ENCODE measurements around the gene TXLNB.

- TF ChIP-seq EZH2 (IDR thresholded peaks at IDR 0.05; ENCODE audit: borderline replicate concordance, low read length), result no peak
- TF ChIP-seq, protein P1, sequence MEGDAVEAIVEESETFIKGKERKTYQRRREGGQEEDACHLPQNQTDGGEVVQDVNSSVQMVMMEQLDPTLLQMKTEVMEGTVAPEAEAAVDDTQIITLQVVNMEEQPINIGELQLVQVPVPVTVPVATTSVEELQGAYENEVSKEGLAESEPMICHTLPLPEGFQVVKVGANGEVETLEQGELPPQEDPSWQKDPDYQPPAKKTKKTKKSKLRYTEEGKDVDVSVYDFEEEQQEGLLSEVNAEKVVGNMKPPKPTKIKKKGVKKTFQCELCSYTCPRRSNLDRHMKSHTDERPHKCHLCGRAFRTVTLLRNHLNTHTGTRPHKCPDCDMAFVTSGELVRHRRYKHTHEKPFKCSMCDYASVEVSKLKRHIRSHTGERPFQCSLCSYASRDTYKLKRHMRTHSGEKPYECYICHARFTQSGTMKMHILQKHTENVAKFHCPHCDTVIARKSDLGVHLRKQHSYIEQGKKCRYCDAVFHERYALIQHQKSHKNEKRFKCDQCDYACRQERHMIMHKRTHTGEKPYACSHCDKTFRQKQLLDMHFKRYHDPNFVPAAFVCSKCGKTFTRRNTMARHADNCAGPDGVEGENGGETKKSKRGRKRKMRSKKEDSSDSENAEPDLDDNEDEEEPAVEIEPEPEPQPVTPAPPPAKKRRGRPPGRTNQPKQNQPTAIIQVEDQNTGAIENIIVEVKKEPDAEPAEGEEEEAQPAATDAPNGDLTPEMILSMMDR (IDR thresholded peaks at IDR 0.05; ENCODE audit: low read length), result no peak
Measured at GRCh38 chr6:139311831-139312230, 20.0 kb upstream of the TXLNB start.
